T47D (cell line): ENCODE data around the gene FAM20C.
A peak's percentile ranks its signal among the peaks of the same experiment; 100 is the strongest.

Experiments
- DNase-seq, 2 experiments: peaks; one replicate each; pipeline versions ENCODE4 v3.0.0 to v3.0.0-alpha.2; 2011 to 2012; ENCODE audit warnings: low read depth in 1 of 2, low spot score in 1 of 2
- JUND ChIP-seq: IDR thresholded peaks from 2 replicates; pipeline ENCODE4 v1.6.1; 2012; ENCODE audit warnings: low read depth
- in situ Hi-C: cut with HindIII; loops from 2 replicates; pipeline ENCODE4 v1.10.0; 2016; ENCODE audit warnings: low sequenced_read_pairs, low pct_unique_long_range_greater_than_20kb

FAM20C gene

DNA sequence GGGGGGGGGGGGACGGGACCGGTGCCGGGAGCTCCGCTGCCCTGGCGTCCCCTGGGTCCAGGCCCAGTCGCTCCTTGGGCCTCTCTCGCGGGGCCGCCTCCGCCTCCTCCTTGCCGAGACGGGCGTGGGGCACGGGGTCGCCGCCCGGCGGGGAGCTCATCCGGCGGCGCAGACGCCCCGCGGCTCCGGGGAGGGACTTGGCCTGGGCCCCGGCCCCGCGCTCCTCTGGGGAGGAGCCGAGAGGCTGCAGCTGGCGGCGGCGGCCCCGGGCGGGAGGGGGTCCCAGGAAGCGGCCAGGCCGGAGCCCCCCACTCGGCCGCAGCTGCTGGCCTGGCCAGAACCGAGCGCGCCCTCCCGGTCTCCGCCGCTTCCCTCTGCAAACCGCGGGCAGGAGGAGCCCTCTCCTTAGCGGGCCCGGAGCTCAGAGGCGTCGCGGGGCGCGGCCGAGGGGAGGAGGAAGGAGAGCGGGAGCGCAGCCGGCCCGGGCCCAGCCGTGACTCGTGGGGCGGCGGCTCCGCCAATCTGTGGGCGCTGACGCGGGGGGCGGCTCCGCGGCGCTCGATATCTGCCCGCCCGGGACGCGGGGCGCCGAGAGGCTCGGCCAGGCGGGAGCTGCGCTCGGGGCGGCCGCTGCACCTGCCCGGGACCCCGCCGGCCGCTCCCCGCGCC, at the start of gene FAM20C:
Gene FAM20C, plus strand, starts transcription at position 591 of the 669 bp plus-strand sequence. CDS start 629 bp downstream, outside the sequence.
- no peak for TF ChIP-seq JUND
- peak; percentile 93 to 98 for DNase-seq
- in situ Hi-C loops, result no loop called here

DNA sequence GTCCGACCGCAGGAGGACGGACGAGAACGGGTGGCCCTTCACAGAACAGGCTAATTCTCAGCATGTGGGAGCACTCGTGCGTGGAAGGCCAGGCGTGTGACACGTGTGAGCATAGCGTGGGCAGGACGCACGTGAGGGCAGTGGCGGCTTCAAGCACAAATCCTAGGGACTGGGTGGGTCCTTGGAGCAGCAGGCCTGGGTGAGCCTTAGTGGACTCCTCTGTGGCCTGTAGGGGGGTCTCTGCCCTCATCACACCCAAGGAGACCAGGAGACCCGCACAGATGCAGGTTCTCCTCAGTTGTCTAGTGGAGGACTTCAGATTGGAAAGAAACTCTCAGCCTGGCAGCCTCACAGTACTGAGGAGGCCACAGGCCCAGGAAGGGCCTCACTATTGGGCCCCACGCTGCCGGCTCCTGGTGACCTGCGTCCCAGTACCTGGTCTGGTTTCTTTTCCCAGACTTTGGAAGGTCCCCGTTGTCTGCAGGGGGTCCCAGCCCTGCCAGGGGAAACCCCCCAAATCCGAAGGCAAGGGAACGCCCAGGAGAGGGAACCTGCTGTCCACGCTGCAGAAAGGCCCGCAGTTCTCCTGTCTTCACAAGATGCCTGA, 49.1 kb upstream of the FAM20C start:
- no peak for DNase-seq
- in situ Hi-C loops, result no loop called here
- TF ChIP-seq JUND, result no peak

DNA sequence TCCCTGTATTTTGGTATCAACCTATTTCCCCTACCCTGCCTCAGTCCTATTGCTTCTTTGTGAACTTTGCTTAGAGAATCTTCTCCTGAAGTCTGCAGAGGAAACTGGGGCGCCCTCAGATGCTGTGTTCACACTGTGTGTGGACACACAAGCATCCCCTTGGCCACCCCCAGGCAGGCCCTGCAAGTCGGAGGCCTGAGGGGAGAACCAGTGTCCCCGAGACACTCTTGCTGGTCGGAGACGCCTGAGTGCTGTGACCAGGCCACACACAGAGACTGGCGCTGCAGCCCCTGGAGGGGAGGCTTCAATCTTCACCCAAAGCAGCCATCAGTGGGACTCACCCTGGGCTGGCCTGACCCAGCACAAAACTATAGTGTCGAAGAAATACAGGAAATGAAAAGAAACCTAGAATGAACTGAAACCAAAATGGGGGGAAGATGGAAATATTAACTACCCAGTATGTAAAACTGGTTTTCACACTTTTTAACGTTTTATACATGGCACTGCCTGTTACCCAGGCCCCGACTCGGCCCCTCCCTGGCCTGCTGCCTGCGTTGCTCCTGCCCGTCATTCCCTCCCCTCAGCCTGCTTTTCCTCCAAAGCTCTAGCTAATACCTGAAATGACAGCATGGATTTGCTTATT, 48.4 kb upstream of the FAM20C start:
- no peak for DNase-seq
- no peak for TF ChIP-seq JUND
- in situ Hi-C loops, result no loop called here

DNA sequence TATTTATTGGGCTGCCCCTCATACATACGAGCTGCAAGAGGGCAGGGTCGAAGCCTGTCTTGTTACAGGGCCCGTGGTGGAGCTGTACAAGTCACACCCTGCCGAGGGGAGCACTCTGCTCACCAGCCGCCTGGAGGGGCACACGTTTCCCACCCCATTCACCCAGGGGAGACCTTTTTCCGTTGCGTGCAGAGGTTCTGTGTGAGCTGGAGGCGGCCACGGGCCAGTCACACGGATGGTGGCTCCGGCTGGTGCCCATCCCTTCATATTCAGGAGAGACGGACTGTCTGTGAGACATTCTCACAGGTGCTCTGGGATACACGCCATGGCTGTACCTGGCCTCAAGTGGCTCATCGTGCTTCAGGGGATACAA, 47.9 kb upstream of the FAM20C start:
- TF ChIP-seq JUND, result no peak
- no peak for DNase-seq
- in situ Hi-C loops, result no loop called here

DNA sequence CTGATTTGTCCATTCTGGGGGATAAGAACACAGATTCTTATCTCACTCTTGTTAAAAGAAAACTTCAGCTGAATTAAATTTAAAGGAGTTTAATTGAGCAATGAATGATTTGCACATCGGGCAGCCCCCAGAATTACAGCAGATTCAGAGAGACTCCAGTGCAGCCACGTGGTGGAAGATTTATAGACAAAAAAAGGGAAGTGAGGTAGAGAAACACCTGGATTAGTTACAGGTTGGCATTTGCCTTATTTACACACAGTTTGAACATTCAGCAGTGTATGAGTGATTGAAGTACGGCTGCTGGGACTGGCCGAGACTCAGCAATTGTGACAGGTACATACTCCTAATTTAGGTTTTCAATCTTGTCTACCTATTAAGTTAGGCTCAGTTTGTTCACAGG, 46.5 kb upstream of the FAM20C start:
- in situ Hi-C loops, result no loop called here
- TF ChIP-seq JUND, result no peak
- DNase-seq, result no peak

DNA sequence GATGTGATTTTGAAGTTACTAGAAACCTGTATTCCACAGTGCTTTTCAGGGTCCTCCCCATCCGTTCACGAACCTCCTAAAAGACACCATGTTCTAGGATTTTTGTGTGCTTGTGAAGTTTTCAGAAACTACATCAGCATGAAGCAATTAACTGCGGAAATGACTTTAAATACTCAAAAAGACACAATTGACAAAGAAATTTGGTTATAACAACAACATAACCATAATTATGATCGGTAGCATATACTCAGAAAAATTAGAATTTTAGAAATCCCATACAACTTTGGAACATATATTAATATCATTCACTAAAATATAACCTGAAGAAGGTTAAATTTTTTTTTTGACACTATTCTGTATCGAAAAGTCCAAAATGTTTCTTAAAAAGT, 43.8 kb upstream of the FAM20C start:
- no peak for DNase-seq

DNA sequence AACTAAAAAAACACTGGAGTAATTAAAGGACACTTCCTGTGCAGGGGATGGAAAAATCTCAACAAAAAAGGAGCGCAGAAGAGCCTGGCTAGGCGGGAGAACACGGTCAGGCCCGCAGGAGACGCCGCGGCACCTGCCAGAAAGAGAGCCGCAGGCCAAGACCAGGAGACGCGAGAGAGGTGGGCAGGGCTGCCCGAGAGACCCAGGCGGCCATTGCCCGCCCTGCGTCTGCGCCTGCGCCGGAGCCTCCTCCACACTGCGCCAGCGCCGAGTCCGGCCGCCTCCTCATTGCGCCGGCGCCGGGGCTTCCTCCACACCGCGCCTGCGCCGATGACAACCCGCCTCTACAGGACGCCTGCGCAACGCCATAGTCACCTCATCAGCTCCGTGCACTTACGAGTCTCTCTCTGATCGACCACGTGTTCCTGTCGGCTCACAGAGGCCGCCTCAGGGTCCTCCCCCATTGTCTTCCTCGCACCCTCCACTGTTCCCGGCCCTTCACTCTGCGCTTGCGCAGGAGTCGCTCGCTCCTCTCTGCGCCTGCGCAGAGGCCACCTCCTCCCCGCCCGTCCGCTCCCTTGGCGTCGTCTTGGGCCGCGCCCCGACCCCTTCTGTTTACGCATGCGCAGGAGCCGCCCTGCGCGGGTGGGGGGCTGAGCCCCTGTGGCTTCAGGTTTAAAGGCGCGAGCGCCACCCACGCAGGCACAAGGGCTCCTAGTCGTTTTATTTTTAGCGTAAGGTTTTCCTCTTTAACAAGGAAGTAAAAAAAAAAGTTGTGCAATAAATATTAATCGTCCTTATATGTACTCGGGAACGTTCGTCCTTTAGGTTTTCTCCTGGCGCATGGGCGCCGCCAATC, 43.2 kb upstream of the FAM20C start:
- peak; percentile 93 to 99 for DNase-seq
- in situ Hi-C loops, result no loop called here
- TF ChIP-seq JUND, result no peak

More for the DNA sequence above, 43.8 kb upstream of the FAM20C start:
- in situ Hi-C loops, result no loop called here
- TF ChIP-seq JUND, result no peak

DNA sequence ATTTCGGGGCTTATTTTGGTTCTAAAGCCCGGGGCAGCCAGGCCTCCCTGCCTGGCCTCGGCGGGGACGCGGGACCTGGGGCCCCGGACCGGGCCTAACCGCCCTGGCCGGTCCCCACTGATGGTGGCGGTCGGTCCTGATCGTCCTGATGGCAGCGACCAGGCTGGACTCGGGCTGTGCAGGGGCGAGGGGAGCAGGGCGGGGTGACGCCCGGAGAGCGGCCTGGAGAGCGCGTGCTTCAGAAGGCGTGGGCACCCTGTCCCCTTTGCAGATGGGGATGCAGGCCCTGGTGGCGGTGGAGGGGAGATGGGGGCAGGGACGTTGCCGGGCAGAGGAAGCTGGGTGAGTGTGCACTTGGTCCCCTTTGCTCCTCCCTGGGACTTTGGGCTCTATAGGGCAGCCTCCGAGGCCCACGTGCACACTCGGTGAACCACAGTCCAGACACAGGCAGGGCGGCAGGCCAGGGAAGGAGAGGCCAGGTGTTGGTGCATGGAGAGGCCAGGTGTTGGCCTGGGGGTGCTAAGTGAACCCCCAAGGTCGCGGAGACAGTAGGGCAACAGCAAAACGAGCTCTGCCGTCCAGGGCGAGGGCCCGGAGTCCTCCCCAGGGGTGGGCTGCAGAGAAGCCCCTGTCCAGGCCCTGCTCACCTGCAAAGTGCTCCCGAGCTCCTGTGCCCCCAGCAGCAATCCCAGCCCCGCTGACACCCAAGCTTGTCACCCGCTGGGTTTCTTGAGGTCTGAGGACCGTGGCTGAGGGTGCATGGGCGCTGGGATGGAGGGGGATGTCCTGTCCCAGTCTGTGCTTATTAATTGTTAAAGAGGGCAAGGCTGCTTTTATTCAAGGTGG, 42.4 kb upstream of the FAM20C start:
- DNase-seq, result peak in 1 of 2 experiments; percentile 36
- TF ChIP-seq JUND, result no peak
- in situ Hi-C loops, result no loop called here

DNA sequence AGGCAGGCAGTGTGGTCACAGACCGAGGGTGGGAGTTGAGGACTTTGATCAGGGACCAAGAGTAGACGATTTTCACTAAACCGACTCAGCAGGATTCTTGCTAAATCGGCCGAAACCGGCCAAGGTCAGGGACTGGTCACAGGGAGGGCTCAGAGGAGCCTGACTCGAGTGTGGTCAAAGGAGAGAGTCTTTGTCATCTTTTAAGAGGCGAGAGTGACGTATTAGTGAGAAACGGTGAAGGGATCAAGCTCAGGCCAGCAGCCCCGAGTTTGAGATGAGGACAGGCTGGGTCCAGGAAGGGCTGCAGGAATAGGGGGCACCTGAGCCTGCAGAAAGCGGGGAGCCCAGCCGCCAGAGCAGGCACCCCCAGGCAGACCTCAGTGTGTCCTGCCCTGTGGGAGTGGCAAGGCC, 41.6 kb upstream of the FAM20C start:
- TF ChIP-seq JUND, result no peak
- in situ Hi-C loops, result no loop called here
- no peak for DNase-seq

DNA sequence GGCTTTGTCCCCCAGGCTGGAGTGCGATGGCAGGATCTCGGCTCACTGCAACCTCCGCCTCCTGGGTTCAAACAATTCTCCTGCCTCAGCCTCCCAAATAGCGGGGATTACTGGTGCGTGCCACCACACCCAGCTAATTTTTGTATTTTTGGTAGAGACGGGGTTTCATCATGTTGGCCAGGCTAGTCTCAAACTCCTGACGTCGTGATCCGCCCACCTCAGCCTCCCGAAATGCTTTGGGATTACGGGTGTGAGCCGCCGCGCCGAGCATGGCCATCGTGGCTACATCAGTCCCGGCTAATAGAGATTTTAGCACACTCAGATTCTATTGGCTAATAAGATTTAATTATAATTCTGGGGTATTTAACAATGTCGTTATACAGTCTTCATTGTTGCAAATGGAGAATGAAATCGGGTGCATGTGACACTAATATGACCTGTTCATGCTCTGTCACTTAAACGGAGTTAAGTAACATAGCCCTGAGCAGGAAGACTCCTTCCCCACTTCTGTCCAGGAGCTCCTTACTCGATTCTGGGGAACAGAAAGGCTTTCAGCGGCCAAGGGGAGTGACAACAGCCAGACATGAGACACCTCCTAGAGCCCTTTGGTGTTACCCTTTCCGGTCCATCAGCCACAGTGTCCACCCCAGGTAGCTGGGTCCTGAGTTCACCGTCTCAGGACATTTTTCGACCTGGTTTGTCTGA, 40.9 kb upstream of the FAM20C start:
- DNase-seq, result no peak
- TF ChIP-seq JUND, result no peak
- in situ Hi-C loops, result no loop called here

DNA sequence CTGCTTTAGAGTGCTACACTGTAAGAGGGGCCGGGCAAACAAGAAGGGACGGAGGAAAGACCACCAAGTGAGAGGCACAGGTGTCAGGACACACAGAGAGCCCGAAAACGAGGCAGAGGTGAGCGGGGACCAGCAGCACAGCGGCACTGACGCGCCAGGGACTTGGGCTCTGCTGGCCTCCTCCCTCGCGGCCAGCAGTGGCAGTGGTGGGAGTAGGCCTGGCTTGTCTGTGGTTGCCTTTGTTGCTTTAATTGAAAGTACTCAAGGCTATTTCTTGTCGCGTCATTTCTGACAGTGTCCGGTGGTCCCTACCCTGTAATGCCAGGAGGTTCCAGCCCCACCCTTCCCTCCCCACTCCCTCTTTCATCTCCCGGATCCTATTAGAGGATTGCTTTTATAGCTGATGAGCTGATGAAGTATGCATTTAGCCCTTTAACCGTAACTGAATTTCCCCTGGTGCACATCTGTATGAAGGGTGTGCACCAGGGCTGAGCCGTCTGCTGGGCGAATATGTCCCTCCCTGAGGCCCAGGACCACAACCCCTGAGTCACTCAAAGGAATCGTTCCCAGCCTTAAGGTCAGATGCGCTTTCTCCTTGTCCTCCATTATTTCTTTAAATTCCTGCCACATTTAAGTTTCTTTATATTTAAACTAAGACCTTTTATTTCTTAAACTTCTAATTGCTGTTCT, 39.5 kb upstream of the FAM20C start:
- TF ChIP-seq JUND, result no peak
- in situ Hi-C loops, result no loop called here
- DNase-seq, result no peak
